GM18508 (cell line): ENCODE data around the gene CLEC12A.
"Not testable (repeated sequence)": the region's sequence is repeated elsewhere in the genome, so short reads cannot be mapped to it uniquely, and the experiment has no call there.

ENCODE experiments used
- ATAC-seq: cut with Tn5 transposase; IDR thresholded peaks from one replicate; pipeline ENCODE4 v1.9.1; 2021; ENCODE audit warnings: moderate number of reproducible peaks; ENCODE audit not compliant: insufficient read depth, unreplicated experiment

CLEC12A gene

GRCh38 chr12:9961901-9962300 is 9.3 kb upstream of the CLEC12A start:
- ATAC-seq = no peak

- no peak for ATAC-seq
Measured at GRCh38 chr12:9969673-9970072, 1.5 kb upstream of the CLEC12A start.

GRCh38 chr12:9973949-9974348 is 2.7 kb downstream of the CLEC12A start:
- no peak for ATAC-seq

GRCh38 chr12:9974731-9975130 is 3.5 kb downstream of the CLEC12A start:
- not testable (repeated sequence) for ATAC-seq

GRCh38 chr12:9975614-9976013 is 4.4 kb downstream of the CLEC12A start:
- ATAC-seq = no peak

- ATAC-seq = not testable (repeated sequence)
Measured at GRCh38 chr12:9976626-9977025, 5.4 kb downstream of the CLEC12A start.

- ATAC-seq = no peak
Measured at GRCh38 chr12:9977916-9978315, 6.7 kb downstream of the CLEC12A start.

GRCh38 chr12:9980126-9980525 is 8.9 kb downstream of the CLEC12A start:
- no peak for ATAC-seq

- ATAC-seq = no peak
Measured at GRCh38 chr12:9991876-9992275, 20.7 kb downstream of the CLEC12A start.

GRCh38 chr12:9992296-9992695 is 21.1 kb downstream of the CLEC12A start:
- no peak for ATAC-seq

GRCh38 chr12:9999016-9999415 is 27.8 kb downstream of the CLEC12A start, which contains the start of gene CLEC1B:
TSS of gene CLEC1B (minus strand) at chr12:9999121. CDS start at chr12:9999100, 21 bp downstream.
- no peak for ATAC-seq

- ATAC-seq = no peak
Measured at GRCh38 chr12:10001171-10001776, 30.1 kb downstream of the CLEC12A start.

- no peak for ATAC-seq
Measured at GRCh38 chr12:10012630-10013330, 41.6 kb downstream of the CLEC12A start.

- ATAC-seq = no peak
Measured at GRCh38 chr12:10015450-10015849, 44.2 kb downstream of the CLEC12A start.

- ATAC-seq = no peak
Measured at GRCh38 chr12:10016881-10017280, 45.7 kb downstream of the CLEC12A start.

- ATAC-seq = no peak
Measured at GRCh38 chr12:10018386-10018785, 47.2 kb downstream of the CLEC12A start.

- no peak for ATAC-seq
Measured at GRCh38 chr12:10021342-10021741, 50.1 kb downstream of the CLEC12A start.

- no peak for ATAC-seq
Measured at GRCh38 chr12:10025236-10025635, 54.0 kb downstream of the CLEC12A start.

- not testable (repeated sequence) for ATAC-seq
Measured at GRCh38 chr12:10026666-10027065, 55.5 kb downstream of the CLEC12A start.

GRCh38 chr12:10027311-10027710 is 56.1 kb downstream of the CLEC12A start:
- ATAC-seq = no peak

GRCh38 chr12:10027721-10028120 is 56.5 kb downstream of the CLEC12A start:
- no peak for ATAC-seq

- no peak for ATAC-seq
Measured at GRCh38 chr12:10030446-10030845, 59.2 kb downstream of the CLEC12A start, which contains the start of gene CLEC9A. TSS of gene CLEC9A (plus strand) at chr12:10030682. CDS start at chr12:10052688, 22,006 bp downstream.
